Measurements from ENCODE around the gene FAM135A.
"Not testable (repeated sequence)": the region's sequence is repeated elsewhere in the genome, so short reads cannot be mapped to it uniquely, and the experiment has no call there.

The FAM135A gene

DNA sequence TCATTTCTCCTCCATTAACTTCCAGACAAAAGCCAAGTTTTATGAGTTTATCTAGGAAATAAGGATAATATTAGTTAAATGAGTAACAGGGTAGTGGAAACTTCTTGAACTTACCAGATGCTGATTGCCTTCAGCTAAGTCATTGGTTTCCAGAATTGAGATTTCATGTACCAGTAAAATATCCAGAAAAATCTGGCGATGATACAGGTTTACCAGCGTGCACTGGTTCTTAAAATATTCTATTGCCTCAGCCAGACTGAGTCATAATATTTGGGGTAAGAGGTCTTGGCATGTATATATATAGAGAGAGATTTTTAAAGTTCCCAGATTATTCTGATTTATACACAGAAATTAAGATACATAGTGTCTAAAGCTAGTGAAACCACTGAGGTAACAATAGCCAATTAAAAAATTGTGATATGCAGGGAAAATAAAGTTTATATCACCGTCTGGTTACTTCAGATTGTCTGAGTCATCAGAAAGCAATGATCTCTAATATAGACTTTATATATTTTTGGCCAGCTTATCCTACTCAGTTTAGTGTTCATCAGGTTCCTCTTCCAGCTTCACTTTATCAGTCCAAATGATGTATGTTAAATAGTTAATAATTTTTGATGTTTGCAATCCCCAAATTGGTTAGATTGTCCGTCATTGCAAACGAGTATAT, 113.9 kb downstream of the FAM135A start:
- peaks cover 2% of the 10 kb centered on the region for H3K36me3 Mint-ChIP-seq (ENCODE audit: low read depth)
- ATAC-seq (no peak), DNase-seq (no peak)
- no peaks in the 10 kb centered on the region for H3K27me3 Mint-ChIP-seq
- H3K4me1 Mint-ChIP-seq = no peaks in the 10 kb centered on the region
- no peaks in the 10 kb centered on the region for H3K9me3 Mint-ChIP-seq
- no peak overlapping the region for H3K27ac Mint-ChIP-seq
- no peak overlapping the region for H3K4me3 Mint-ChIP-seq

DNA sequence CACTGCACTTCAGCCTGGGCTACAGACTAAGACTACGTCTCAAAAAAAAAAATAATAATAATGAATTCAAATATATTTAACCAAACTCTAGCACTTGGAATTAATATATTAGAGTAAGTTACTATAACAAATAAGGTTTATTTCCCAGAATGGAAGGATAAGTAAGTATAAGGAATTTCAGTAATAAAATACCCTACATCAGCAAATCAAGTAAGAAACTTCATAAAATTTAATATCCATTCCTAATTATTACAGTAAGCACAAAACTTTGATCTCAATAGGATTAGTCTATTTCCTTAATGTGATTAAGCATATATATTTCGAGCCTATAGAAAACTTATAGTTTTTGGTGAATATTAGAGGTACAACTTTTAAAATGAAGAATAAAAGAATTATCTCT, 116.7 kb downstream of the FAM135A start:
- H3K27ac Mint-ChIP-seq = no peak overlapping the region
- H3K4me1 Mint-ChIP-seq = no peaks in the 10 kb centered on the region
- H3K27me3 Mint-ChIP-seq = no peaks in the 10 kb centered on the region
- no peaks in the 10 kb centered on the region for H3K36me3 Mint-ChIP-seq (ENCODE audit: low read depth)
- H3K9me3 Mint-ChIP-seq = no peaks in the 10 kb centered on the region
- ATAC-seq (no peak), DNase-seq (no peak)
- H3K4me3 Mint-ChIP-seq = no peak overlapping the region

GRCh38 chr6:70531133-70531532, 117.8 kb downstream of the FAM135A start:
- H3K9me3 Mint-ChIP-seq = no peaks in the 10 kb centered on the region
- ATAC-seq (no peak), DNase-seq (no peak)
- H3K27me3 Mint-ChIP-seq = no peaks in the 10 kb centered on the region
- H3K4me3 Mint-ChIP-seq = no peak overlapping the region
- no peak overlapping the region for H3K27ac Mint-ChIP-seq
- H3K4me1 Mint-ChIP-seq = no peaks in the 10 kb centered on the region
- no peaks in the 10 kb centered on the region for H3K36me3 Mint-ChIP-seq (ENCODE audit: low read depth)

- Mint-ChIP-seq H3K9me3 (no peaks in the 10 kb centered on the region), H3K27ac (no peak overlapping the region), H3K27me3 (no peaks in the 10 kb centered on the region), H3K4me1 (no peaks in the 10 kb centered on the region), H3K36me3 (ENCODE audit: low read depth) (peaks cover 9% of the 10 kb centered on the region), H3K4me3 (no peak overlapping the region)
- DNase-seq (no peak), ATAC-seq (no peak)
Observed at GRCh38 chr6:70537266-70537665, 124.0 kb downstream of the FAM135A start.

GRCh38 chr6:70538376-70538775, 125.1 kb downstream of the FAM135A start:
- Mint-ChIP-seq H3K4me1 (no peaks in the 10 kb centered on the region), H3K27ac (no peak overlapping the region), H3K9me3 (no peaks in the 10 kb centered on the region), H3K36me3 (ENCODE audit: low read depth) (peaks cover 9% of the 10 kb centered on the region), H3K4me3 (no peak overlapping the region), H3K27me3 (no peaks in the 10 kb centered on the region)
- ATAC-seq (no peak), DNase-seq (no peak)

DNA sequence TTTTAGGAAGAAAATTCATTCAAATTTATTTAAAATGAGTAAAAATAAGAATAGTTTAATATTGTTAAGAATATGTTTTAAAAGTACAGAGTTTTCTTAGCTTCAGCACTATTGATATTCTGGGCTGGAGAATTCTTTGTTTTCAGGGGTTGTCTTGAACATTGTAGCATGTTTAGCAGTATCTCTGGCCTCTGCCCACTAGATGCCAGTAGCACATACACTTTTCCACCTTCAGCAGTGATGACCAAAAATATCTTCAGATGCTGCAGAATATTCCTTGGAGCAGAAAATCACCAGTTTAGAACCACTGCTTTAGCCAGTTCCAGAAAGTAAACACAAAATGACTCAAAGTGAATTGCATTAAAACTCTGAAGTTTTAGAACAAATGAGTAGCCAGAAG, 134.0 kb downstream of the FAM135A start:
- Mint-ChIP-seq H3K27me3 (no peaks in the 10 kb centered on the region), H3K4me1 (no peaks in the 10 kb centered on the region), H3K27ac (no peak overlapping the region), H3K4me3 (no peak overlapping the region), H3K36me3 (ENCODE audit: low read depth) (no peaks in the 10 kb centered on the region), H3K9me3 (no peaks in the 10 kb centered on the region)
- ATAC-seq (no peak), DNase-seq (no peak)

GRCh38 chr6:70547905-70548304, 134.6 kb downstream of the FAM135A start:
- ATAC-seq (no peak), DNase-seq (no peak)
- no peak overlapping the region for H3K27ac Mint-ChIP-seq
- no peaks in the 10 kb centered on the region for H3K36me3 Mint-ChIP-seq (ENCODE audit: low read depth)
- H3K4me3 Mint-ChIP-seq = no peak overlapping the region
- no peaks in the 10 kb centered on the region for H3K4me1 Mint-ChIP-seq
- H3K27me3 Mint-ChIP-seq = no peaks in the 10 kb centered on the region
- no peaks in the 10 kb centered on the region for H3K9me3 Mint-ChIP-seq

DNA sequence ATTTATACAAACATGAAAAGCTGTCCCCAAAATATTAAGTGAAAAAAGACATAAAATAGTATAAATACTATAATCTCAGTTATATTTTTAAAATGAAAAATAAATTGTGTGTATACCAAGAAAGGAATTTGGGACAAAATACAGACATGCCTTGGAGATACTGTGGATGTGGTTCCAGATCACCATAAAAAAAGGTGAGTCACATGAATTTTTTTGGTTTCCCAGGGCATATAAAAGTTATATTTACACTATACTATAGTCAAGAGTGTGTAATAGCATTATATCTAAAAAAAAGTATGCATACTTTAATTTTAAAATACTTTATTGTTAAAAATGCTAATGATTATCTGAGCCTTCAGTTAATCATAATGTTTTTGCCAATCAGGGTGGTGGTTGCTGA, 136.0 kb downstream of the FAM135A start:
- Mint-ChIP-seq H3K27ac (no peak overlapping the region), H3K4me3 (no peak overlapping the region), H3K27me3 (no peaks in the 10 kb centered on the region), H3K9me3 (no peaks in the 10 kb centered on the region), H3K36me3 (ENCODE audit: low read depth) (no peaks in the 10 kb centered on the region), H3K4me1 (no peaks in the 10 kb centered on the region)
- no peak for DNase-seq
- no peak for ATAC-seq

DNA sequence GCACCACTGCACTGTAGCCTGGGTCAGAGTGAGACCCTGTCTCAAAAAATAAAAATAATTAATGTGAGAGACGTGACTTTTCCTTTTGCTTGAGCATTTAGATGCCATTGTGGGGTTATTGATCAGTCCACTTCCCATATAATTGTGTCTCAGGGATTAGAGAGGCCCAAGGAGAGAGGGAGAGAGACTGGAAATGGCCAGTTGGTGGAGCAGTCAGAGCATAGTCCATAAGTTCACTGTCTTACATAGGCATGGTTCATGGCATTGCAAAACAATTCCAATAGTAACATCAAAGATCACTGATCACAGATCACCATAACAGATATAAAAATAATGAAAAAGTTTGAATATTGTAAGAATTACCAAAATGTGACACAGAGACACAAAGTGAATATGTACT, 138.3 kb downstream of the FAM135A start:
- H3K36me3 Mint-ChIP-seq (ENCODE audit: low read depth) = no peaks in the 10 kb centered on the region
- H3K4me3 Mint-ChIP-seq = no peak overlapping the region

DNA sequence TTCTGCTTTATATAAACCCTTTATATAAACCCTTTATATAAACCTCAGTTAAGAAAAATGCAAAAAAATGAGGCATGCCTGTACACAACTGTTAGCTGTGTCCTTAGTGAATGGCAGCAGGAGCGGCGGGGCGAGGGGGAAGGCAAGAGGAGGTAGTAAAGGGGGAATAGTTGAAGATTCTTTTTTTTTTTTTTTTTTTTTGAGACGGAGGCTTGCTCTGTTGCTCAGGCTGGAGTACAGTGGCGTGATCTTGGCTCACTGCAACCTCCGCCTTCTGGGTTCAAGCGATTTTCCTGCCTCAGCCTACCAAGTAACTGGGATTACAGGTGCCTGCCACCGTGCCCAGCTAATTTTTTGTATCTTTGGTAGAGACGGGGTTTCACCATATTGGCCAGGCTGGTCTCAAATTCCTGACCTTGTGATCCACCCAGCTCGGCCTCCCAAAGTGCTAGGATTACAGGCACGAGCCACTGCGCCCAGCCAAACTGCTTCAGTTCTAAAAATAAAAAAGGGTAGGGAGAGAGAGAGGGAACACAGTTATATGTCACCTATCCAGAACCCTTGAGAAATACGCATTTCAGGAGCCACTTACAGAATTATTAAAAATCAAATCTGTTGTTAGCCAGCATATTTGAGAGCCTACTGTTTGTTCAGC, 139.1 kb downstream of the FAM135A start:
- H3K27ac Mint-ChIP-seq; DNase-seq; H3K36me3 Mint-ChIP-seq (ENCODE audit: low read depth); ATAC-seq; H3K4me1 Mint-ChIP-seq; H3K9me3 Mint-ChIP-seq; H3K27me3 Mint-ChIP-seq; H3K4me3 Mint-ChIP-seq: not testable (repeated sequence)

More for the DNA sequence above, 138.3 kb downstream of the FAM135A start:
- Mint-ChIP-seq H3K27me3 (no peaks in the 10 kb centered on the region), H3K4me1 (no peaks in the 10 kb centered on the region), H3K9me3 (no peaks in the 10 kb centered on the region), H3K27ac (no peak overlapping the region)
- ATAC-seq (no peak), DNase-seq (no peak)

- DNase-seq = no peak
- Mint-ChIP-seq H3K27me3 (no peaks in the 10 kb centered on the region), H3K27ac (no peak overlapping the region), H3K36me3 (ENCODE audit: low read depth) (peaks cover 2% of the 10 kb centered on the region), H3K9me3 (no peaks in the 10 kb centered on the region), H3K4me3 (no peak overlapping the region), H3K4me1 (peaks cover 9% of the 10 kb centered on the region)
- no peak for ATAC-seq
Observed at GRCh38 chr6:70552974-70553373, 139.7 kb downstream of the FAM135A start.

DNA sequence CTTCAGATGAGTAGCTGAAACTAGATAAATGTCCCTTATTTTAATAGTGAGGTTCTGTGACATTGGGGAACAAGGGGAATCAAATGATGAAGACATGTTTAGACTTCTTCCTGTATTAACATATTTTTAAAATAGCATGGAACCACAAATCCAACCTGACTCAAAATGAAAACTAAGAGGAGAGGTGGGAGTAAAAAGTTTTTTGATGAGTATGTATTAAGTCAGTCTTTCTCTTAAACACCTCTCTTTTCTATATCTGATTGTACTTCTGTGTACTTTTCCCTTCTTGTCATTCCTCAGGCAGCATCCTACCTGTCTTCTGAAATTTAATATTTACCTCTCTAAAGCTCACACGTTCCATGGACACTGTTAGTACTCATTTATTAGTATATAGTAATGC, 144.7 kb downstream of the FAM135A start:
- no peaks in the 10 kb centered on the region for H3K27me3 Mint-ChIP-seq
- peak overlapping the region; percentile 12 for H3K4me3 Mint-ChIP-seq
- peaks cover 4% of the 10 kb centered on the region for H3K36me3 Mint-ChIP-seq (ENCODE audit: low read depth)
- H3K27ac Mint-ChIP-seq = peak overlapping the region; percentile 20
- DNase-seq = no peak
- no peaks in the 10 kb centered on the region for H3K9me3 Mint-ChIP-seq
- H3K4me1 Mint-ChIP-seq = peaks cover 16% of the 10 kb centered on the region
- peak; percentile 83 for ATAC-seq

DNA sequence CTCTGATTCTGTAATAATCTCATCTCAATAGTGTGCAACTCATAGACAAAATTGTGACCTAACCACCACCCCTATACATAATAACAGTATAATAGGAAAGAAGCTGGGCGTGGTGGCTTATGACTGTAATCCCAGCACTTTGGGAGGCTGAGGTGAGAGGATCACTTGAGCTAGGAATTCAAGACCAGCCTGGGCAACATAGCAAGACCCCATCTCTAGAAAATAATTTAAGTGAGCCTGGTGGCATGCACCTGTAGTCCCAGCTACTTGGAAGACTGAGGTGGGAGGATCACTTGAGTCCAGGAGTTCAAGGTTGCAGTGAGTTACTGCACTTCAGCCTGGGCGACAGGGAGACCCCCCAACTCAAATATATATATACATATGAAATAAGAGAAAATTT, 149.1 kb downstream of the FAM135A start:
- DNase-seq; H3K9me3 Mint-ChIP-seq; H3K4me3 Mint-ChIP-seq; H3K27me3 Mint-ChIP-seq; ATAC-seq; H3K27ac Mint-ChIP-seq; H3K36me3 Mint-ChIP-seq (ENCODE audit: low read depth): not testable (repeated sequence)
- H3K4me1 Mint-ChIP-seq = peaks cover 21% of the 10 kb centered on the region

DNA sequence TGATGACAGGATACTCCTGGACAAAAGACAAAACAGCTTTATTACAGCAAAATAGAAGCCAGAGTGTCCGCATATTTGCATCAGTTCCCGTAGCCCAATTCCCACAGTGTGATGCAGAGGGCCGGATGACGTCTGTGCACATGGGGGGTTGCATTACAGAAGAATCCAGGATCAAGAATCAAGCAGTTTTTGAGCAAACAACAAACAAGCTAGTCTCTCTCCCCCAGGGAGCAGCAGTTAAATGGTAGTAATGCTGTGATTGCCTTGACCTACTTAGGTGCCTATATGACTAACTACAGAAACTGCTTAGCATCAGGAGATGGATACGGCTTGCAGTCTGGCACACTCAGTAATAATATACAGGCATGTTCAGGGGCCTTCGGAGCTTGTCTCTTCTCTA, 150.2 kb downstream of the FAM135A start:
- Mint-ChIP-seq H3K27me3 (no peaks in the 10 kb centered on the region), H3K9me3 (no peaks in the 10 kb centered on the region), H3K27ac (no peak overlapping the region), H3K4me3 (no peak overlapping the region), H3K36me3 (ENCODE audit: low read depth) (peaks cover 8% of the 10 kb centered on the region), H3K4me1 (peaks cover 17% of the 10 kb centered on the region)
- ATAC-seq = no peak
- DNase-seq = no peak

- Mint-ChIP-seq H3K4me1 (peaks cover 18% of the 10 kb centered on the region), H3K36me3 (ENCODE audit: low read depth) (peaks cover 14% of the 10 kb centered on the region)
Observed at GRCh38 chr6:70566751-70567382, 153.6 kb downstream of the FAM135A start, which contains the start of gene SDHAF4. Gene SDHAF4, plus strand, starts transcription at chr6:70566930. Its CDS starts 11 bp downstream, at chr6:70566941.

More at GRCh38 chr6:70566751-70567382, 153.6 kb downstream of the FAM135A start, which contains the start of gene SDHAF4:
- Mint-ChIP-seq H3K27me3 (no peaks in the 10 kb centered on the region), H3K27ac (peak within 1 kb of the TSS; percentile 85), H3K4me3 (peak within 1 kb of the TSS; percentile 87), H3K9me3 (no peaks in the 10 kb centered on the region)
- peak; percentile 95 for DNase-seq
- ATAC-seq = peak; percentile 99
